AG04450 (cell line): ENCODE data around the gene MSI2. TPM values are rescaled to one million over a fixed set of nuclear protein-coding genes. Genes with fewer than 3 reads are reported as not detected.

Source experiments
- CTCF ChIA-PET: fragments of 300-600, 350-600 bp; formaldehyde crosslinking; extraction: SDS; loops from one replicate; lab custom pipeline; 2022; ENCODE audit warnings: antibody characterized with exemption, inconsistent platforms; lab: Charles Lee
- POLR2A ChIA-PET: fragments of 350-600 bp; formaldehyde crosslinking; extraction: SDS; loops from one replicate; lab custom pipeline; 2021; ENCODE audit warnings: antibody characterized with exemption, inconsistent platforms; lab: Yijun Ruan, JAX
- DNase-seq: peaks from one replicate; pipeline ENCODE4 v3.0.0-alpha.2; 2011; ENCODE audit warnings: low read depth, low spot score
- H3K27ac ChIP-seq: one replicate; pipeline ENCODE4 v1.5.1; 2012; ENCODE audit warnings: low read depth, low read length, control low read depth
- H3K27me3 ChIP-seq: one replicate; pipeline ENCODE4 v1.6.0; 2012; ENCODE audit warnings: low read length; ENCODE audit not compliant: control insufficient read depth, insufficient read depth
- H3K4me3 ChIP-seq: 2 replicates; pipeline ENCODE4 v1.5.1; 2011; ENCODE audit warnings: mild to moderate bottlenecking, low read depth, low read length, control low read depth
- H3K9me3 ChIP-seq: 2 replicates; pipeline ENCODE4 v1.5.1; 2012; ENCODE audit warnings: low read length; ENCODE audit not compliant: control insufficient read depth, insufficient read depth
- polyA plus RNA-seq: library from polyadenylated mRNA; depleted of rRNA; stranded (reverse); fragments of >200 nt; gene quantifications from 2 replicates; pipeline ENCODE4 v1.2.3, GENCODE V29; 2011
- TF ChIP-seq, protein P1 (sequence below): IDR thresholded peaks from 2 replicates; pipeline ENCODE4 v1.5.1; 2011; ENCODE audit warnings: low read depth, low read length, control low read depth, inconsistent platforms

MSI2 gene
- polyA plus RNA-seq, 1 experiment: 26.2 TPM

DNA sequence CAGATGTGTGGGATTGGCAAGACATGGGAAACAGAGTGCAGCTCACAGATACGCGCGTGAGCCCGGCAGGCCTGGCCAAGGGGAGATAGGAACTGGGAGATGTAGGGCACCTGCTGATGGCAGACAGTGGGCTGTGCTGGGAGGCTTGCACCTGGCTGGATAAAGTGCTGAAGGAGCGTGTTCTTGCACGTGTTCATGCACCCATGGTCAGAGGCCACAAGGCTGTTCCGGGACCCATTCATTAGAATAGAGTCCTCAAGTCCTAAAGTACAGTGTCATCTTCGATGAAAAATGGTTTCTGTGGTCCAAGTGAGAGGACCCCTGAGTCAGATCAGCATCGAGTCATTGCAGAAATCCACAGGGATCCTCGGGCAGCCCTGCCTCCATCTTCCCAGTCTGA, 252.3 kb downstream of the MSI2 start:
- H3K27me3 ChIP-seq: no peaks in the 10 kb centered on the region
- H3K27ac ChIP-seq: no peak overlapping the region
- no peak overlapping the region for H3K4me3 ChIP-seq
- TF ChIP-seq, protein P1, sequence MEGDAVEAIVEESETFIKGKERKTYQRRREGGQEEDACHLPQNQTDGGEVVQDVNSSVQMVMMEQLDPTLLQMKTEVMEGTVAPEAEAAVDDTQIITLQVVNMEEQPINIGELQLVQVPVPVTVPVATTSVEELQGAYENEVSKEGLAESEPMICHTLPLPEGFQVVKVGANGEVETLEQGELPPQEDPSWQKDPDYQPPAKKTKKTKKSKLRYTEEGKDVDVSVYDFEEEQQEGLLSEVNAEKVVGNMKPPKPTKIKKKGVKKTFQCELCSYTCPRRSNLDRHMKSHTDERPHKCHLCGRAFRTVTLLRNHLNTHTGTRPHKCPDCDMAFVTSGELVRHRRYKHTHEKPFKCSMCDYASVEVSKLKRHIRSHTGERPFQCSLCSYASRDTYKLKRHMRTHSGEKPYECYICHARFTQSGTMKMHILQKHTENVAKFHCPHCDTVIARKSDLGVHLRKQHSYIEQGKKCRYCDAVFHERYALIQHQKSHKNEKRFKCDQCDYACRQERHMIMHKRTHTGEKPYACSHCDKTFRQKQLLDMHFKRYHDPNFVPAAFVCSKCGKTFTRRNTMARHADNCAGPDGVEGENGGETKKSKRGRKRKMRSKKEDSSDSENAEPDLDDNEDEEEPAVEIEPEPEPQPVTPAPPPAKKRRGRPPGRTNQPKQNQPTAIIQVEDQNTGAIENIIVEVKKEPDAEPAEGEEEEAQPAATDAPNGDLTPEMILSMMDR: no peak
- no peak for DNase-seq
- ChIA-PET POLR2A (no interaction called here), CTCF (interaction anchor here (0.6 to 1.0 kb wide), 3 partner anchors 266 to 396 kb away, joined by 3 to 4 read pairs (median 3); no protein-coding TSS in a partner anchor)
- H3K9me3 ChIP-seq: no peaks in the 10 kb centered on the region

DNA sequence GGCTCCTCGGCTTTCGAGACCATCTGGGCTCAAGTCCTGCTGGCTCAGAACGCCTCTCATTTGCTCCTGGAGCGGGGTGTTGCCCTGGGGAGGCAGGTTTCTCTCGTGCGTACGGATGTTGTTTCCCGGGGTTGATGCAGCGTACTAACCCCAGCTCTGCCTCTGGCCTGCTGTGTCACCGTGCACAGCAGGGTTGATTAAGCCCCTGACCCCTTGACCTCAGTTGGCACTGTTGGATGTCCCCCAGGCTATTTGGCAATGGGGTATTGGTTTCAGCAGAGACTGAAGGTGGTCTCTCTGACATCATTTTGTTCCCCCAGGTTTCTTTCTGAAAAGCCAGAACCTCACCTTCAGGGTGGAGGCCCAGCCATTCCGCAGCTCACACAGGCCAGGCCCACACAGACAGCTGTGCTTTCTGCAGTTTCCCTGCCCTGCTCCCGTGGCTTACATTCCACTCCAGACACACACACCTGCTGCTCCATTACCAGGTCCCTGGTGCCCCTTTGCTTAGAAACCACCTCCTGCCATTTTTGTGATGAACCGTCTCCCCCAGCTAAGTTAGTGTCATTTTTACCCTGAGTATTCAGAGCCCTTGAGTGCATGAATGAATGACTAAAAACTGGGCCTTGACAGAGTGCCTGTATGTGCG, 255.3 kb downstream of the MSI2 start:
- no peak for DNase-seq
- TF ChIP-seq, protein P1: no peak
- no peaks in the 10 kb centered on the region for H3K9me3 ChIP-seq
- no peak overlapping the region for H3K4me3 ChIP-seq
- H3K27ac ChIP-seq: no peak overlapping the region
- POLR2A ChIA-PET: no interaction called here
- CTCF ChIA-PET: interaction anchor here (1.3 kb wide), 1 partner anchor 87 kb away, joined by 3 read pairs; no protein-coding TSS in a partner anchor
- H3K27me3 ChIP-seq: no peaks in the 10 kb centered on the region

DNA sequence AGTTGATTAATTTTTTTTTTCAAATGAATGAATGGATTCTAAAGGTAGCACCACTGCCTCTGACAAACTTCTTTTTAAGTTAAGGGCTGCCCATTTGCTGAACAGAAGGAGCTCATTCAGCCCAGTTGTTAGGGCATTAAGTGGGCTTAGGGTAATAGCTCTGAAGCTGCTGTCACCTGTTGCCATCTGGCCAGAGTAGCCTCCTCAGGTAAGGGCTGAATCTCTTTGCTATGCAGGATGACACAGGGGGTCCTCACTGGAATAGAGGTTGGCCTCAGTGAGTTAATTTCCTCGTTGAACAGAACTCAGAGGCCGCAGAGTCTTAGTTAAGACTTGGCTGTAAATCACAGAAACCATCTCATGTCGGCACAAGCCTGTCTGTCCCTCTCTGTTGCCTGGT, 255.9 kb downstream of the MSI2 start:
- no peaks in the 10 kb centered on the region for H3K27me3 ChIP-seq
- ChIA-PET CTCF (interaction anchor here (0.6 to 2.8 kb wide), 4 partner anchors 86 to 364 kb away, joined by 3 to 8 read pairs (median 4); no protein-coding TSS in a partner anchor), POLR2A (no interaction called here)
- no peak overlapping the region for H3K4me3 ChIP-seq
- DNase-seq: no peak
- TF ChIP-seq, protein P1: no peak
- no peak overlapping the region for H3K27ac ChIP-seq
- no peaks in the 10 kb centered on the region for H3K9me3 ChIP-seq

DNA sequence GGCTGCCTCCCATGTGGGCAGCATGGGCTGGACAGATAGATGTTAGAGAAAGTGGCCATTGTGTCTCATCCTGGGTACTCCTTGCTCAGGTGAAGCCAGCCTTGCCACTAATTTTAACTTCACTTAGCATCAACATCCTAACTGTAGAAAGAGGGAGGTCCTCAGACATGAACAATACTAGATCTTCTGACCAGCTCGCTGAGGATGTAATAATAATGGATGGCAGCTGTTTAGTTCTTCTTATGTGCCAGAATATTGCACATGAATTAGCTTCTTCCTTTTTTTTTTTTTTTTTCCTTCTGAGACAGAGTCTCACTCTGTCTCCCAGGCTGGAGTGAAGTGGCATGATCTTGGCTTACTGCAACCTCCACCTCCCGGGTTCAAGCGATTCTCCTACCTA, 256.4 kb downstream of the MSI2 start:
- POLR2A ChIA-PET: no interaction called here
- no peak overlapping the region for H3K4me3 ChIP-seq
- no peaks in the 10 kb centered on the region for H3K9me3 ChIP-seq
- DNase-seq: no peak
- no peak overlapping the region for H3K27ac ChIP-seq
- no peaks in the 10 kb centered on the region for H3K27me3 ChIP-seq
- TF ChIP-seq, protein P1: no peak
- CTCF ChIA-PET: interaction anchor here (0.6 to 2.8 kb wide), 4 partner anchors 86 to 364 kb away, joined by 3 to 8 read pairs (median 4); no protein-coding TSS in a partner anchor

DNA sequence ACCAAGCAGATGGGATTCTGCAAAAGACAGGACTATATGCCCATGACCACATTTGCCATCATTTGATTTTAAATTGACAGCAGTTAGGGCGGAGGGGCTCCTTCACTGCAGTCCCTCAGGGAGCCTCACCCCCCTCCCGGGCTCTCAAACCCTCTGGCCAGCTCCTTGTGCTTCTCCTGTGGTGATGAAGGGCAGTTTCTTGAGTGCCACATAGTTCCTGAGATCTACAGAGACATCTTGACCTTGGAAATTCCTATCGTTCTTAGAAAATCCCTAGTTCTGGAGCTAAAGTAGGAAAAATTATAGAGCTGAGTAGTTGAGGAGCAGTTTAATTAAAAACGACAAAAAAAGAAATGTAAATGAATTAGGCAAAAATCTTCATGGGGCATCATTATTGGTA, 257.2 kb downstream of the MSI2 start:
- Histone ChIP-seq H3K27ac (no peak overlapping the region), H3K9me3 (no peaks in the 10 kb centered on the region), H3K27me3 (no peaks in the 10 kb centered on the region), H3K4me3 (no peak overlapping the region)
- TF ChIP-seq, protein P1: no peak
- no peak for DNase-seq
- CTCF ChIA-PET: interaction anchor here (2.8 kb wide), 1 partner anchor 270 kb away, joined by 8 read pairs; no protein-coding TSS in a partner anchor
- POLR2A ChIA-PET: no interaction called here
